Lower leg skin (tissue), 4 donors: ENCODE data around the gene GPR68. TPM values are rescaled to one million over a fixed set of nuclear protein-coding genes. Genes with fewer than 3 reads are reported as not detected.

Source experiments
- DNase-seq, 2 donors: peaks; one replicate each; pipeline ENCODE4 v3.0.0-alpha.2; 2019; ENCODE audit warnings: low spot score in 2 of 2
- H3K4me3 ChIP-seq: fragments of 200-600 bp; sonication (generic); 2 replicates; pipeline ENCODE4 v1.5.1; 2017; ENCODE audit warnings: mild to moderate bottlenecking, low read depth; ENCODE audit not compliant: poor library complexity, severe bottlenecking
- POLR2A ChIP-seq, 2 donors: fragments of 450-650 bp; IDR thresholded peaks; one replicate each; pipeline ENCODE4 v1.6.1; 2016 to 2017; ENCODE audit warnings: antibody characterized with exemption in 2 of 2, mild to moderate bottlenecking in 1 of 2, moderate library complexity in 1 of 2
- WGBS, 2 donors: methylation state at CpG; one replicate each; pipeline ENCODE4 v1.1.5; 2018; 5-methylcytosine and 5-hydroxymethylcytosine counted together
- intact Hi-C: fragments of 100-400 bp; cut with DNase I; formaldehyde crosslinking; loops from one replicate; pipeline ENCODE4 v1.15.0; 2023; ENCODE audit warnings: low total_unique reads
- total RNA-seq, 4 donors: library from RNA; depleted of rRNA; stranded (reverse); fragments of >200 nt; gene quantifications; one replicate each; pipeline ENCODE4 v1.1.0, GENCODE V29; 2016
- TF ChIP-seq, protein P1 (sequence below), 3 donors: fragments of 450-650 bp; IDR thresholded peaks; one replicate each; pipeline ENCODE4 v1.5.1; 2016; ENCODE audit warnings: antibody characterized with exemption in 3 of 3, mild to moderate bottlenecking in 3 of 3, moderate library complexity in 2 of 3

The GPR68 gene
- total RNA-seq, 4 donors from 2014 or later: 1.3 to 4.1 (median 3.2) TPM

DNA sequence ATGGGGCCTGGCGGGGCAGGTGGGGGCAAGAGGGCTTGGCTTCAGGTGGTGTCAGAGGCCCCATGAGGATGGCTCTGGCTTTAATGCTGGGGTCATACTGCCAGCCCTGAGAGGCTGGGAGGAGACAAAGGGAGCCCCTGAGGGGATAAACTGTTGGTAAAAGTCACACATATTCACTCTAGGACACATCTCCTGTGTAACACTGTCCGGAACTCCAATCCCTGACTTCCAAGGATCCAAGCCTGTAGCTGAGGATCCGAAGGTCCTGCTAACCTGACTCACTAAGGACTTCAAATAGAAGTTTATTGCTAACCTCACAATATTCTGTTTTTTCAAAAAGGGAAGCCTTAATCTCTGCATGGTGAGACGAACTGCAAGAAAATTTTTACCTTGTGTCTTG, 39.2 kb upstream of the GPR68 start:
- TF ChIP-seq POLR2A (IDR thresholded peaks at IDR 0.05): no peak
- TF ChIP-seq, protein P1, sequence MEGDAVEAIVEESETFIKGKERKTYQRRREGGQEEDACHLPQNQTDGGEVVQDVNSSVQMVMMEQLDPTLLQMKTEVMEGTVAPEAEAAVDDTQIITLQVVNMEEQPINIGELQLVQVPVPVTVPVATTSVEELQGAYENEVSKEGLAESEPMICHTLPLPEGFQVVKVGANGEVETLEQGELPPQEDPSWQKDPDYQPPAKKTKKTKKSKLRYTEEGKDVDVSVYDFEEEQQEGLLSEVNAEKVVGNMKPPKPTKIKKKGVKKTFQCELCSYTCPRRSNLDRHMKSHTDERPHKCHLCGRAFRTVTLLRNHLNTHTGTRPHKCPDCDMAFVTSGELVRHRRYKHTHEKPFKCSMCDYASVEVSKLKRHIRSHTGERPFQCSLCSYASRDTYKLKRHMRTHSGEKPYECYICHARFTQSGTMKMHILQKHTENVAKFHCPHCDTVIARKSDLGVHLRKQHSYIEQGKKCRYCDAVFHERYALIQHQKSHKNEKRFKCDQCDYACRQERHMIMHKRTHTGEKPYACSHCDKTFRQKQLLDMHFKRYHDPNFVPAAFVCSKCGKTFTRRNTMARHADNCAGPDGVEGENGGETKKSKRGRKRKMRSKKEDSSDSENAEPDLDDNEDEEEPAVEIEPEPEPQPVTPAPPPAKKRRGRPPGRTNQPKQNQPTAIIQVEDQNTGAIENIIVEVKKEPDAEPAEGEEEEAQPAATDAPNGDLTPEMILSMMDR (IDR thresholded peaks at IDR 0.05): no peak
- no peak for DNase-seq
- no peak overlapping the region for H3K4me3 ChIP-seq
- 88 to 94% methylated on average over 4 of the region's 4 CpGs for WGBS, 2 donors
- intact Hi-C loops: no loop called here

DNA sequence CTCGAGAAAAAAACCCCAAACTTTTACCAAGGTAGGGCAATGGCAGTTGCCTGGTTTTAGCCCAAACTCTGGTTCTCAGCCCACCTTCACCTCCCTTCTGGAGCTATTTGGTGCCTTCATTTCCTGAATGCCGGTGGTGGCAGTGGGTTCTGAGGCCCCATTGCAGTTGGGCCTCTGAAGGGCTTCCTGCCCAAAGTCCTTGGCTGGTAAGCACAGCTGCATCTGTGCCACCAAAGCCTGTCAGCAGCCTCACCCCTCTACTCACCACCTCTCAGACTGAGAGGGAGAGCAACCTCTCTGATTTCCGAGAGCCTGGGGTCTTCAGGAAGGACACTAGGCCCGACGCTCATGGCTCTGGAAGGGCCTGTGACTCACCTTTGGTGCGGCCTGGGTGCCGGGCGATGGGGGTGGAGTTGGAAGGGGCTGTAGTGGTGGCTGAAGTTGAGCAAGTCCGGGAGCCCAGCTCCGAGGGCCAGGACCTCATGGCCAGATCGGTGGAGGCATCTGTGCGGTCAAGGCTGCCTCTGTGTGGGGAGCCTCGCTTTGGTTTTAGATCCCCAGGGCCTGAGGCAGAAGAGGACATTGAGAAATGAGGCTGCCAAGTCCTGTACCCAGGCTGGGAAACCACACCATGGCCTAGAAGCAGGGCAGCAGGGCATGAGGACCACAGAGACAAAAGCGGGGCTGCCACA, 38.6 kb upstream of the GPR68 start:
- whole genome bisulfite sequencing, 2 donors: 96% methylated on average over 14 of the region's 14 CpGs

DNA sequence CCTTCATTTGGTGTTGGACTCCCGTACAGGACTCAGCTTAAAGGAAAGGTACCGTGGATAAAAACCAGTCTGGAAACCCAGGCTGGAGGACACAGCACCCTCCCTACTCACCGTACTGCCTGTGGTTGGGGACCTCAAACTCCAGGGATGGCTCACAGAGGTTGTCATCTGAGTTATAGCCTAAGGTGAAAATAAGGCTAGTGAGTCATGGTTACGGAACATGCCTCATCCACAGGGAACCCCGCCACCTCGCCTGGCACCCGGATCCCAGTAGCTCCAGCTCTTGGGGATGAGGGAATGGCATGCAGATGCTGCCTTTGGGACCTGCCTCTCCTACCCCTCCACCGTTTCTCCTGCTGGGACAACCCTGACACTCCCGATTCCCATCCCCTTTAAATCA, 36.8 kb upstream of the GPR68 start:
- WGBS, 2 donors: 64 to 73% methylated on average over 9 of the region's 9 CpGs
- TF ChIP-seq, protein P1 (IDR thresholded peaks at IDR 0.05): no peak
- TF ChIP-seq POLR2A (IDR thresholded peaks at IDR 0.05): no peak
- DNase-seq: no peak
- intact Hi-C loops: no loop called here
- H3K4me3 ChIP-seq: no peak overlapping the region

More for the DNA sequence above, 38.6 kb upstream of the GPR68 start:
- H3K4me3 ChIP-seq: no peak overlapping the region
- no peak for TF ChIP-seq POLR2A (IDR thresholded peaks at IDR 0.05)
- intact Hi-C loops: no loop called here
- DNase-seq: no peak

DNA sequence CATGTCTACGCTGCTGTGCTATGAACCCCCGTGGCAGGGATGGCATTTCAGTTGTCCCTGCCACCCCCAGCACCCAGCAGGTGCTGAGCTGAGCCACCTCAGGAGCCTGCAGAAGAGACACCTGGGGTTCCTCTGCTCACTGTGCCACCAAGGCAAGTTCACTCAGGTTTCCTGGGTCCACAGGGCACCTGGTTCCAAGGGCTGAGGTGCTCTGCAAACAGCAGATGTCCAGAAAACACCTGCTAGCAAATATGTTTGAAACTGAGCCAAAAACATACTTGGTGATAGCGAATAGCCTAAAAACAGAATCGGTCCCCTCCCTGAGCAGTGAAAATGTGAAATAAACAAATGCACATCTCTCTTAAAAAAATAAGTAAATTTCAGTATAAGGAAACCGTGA, 35.6 kb upstream of the GPR68 start:
- WGBS, 2 donors: 83 to 88% methylated on average over 5 of the region's 5 CpGs

DNA sequence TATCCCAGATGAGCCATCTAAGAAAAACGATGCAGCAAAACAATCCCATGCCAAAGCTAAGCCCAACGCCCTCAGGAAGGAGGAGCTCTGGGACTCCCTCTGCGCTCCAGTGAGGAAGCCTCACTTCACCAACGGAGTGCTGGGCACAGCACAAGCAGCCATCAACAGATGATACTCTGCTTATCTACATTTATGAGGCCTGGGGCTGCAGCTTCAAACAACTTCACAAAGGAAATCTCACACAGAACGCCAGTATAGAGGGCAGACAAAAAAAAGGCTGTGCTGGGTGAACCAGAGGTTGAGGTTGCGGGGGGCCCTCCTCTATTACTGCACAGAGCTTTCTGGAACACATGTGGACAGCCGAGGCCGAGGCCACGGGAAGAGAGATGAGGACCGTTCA, 34.9 kb upstream of the GPR68 start:
- TF ChIP-seq, protein P1 (IDR thresholded peaks at IDR 0.05): no peak
- TF ChIP-seq POLR2A (IDR thresholded peaks at IDR 0.05): no peak
- intact Hi-C loops: no loop called here
- 85 to 92% methylated on average over 10 of the region's 10 CpGs for WGBS, 2 donors
- no peak overlapping the region for H3K4me3 ChIP-seq
- no peak for DNase-seq

More for the DNA sequence above, 35.6 kb upstream of the GPR68 start:
- no peak for DNase-seq
- TF ChIP-seq POLR2A (IDR thresholded peaks at IDR 0.05): no peak
- TF ChIP-seq, protein P1 (IDR thresholded peaks at IDR 0.05): no peak
- no peak overlapping the region for H3K4me3 ChIP-seq
- intact Hi-C loops: no loop called here

DNA sequence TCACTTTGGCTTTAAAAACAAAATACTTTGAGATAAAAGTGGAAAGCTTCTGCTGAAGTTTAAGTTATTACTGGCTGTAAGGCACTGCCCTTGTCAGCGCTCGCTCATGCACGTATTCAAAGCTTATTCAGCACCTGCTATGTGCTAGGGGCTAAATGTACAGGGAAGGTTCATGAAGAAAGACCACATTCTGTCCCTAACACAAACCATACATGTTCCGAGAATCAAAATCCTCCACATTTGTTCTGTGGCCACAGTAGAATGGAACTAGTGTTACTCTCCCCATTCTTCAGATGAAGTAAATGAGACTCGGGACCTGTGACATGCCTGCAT, 33.8 kb upstream of the GPR68 start:
- WGBS, 2 donors: 91 to 95% methylated on average over 5 of the region's 5 CpGs
- TF ChIP-seq, protein P1 (IDR thresholded peaks at IDR 0.05): no peak
- no peak for TF ChIP-seq POLR2A (IDR thresholded peaks at IDR 0.05)
- DNase-seq: no peak
- no peak overlapping the region for H3K4me3 ChIP-seq
- intact Hi-C loops: no loop called here
